Measurements from ENCODE around the gene SZT2. TPM values are rescaled to one million over a fixed set of nuclear protein-coding genes. Genes with fewer than 3 reads are reported as not detected.

SZT2 gene
- total RNA-seq, 1 experiment from 2014 or later = 27.9 TPM

DNA sequence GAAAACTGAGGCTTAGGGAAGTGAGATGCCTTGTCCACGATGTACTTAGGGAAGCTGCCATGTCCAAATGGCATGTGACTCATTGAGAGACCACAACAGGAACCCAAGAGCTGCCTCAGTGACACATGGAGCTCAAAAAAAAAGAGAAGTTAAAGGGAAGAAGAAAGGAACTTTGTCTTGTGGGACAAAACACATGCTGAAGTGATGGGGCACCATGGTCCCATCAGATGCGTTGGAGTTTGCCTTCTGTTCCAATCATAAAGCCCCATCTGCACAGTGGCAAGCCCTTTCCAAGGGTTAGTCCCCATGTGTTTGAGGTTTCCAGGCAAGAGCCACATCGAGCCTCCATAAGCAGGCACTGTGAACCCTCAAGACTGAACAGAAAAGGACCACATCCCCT, 8.1 kb upstream of the SZT2 start:
- TF ChIP-seq EZH2 (IDR thresholded peaks at IDR 0.05; ENCODE audit: borderline replicate concordance, low read depth, low read length, poor library complexity, severe bottlenecking) (no peak), CTCF (conservative IDR thresholded peaks at IDR 0.05; ENCODE audit: low read depth, low read length) (no peak)
- no peak overlapping the region for H3K4me3 ChIP-seq (ENCODE audit: low read depth, low read length, poor library complexity, severe bottlenecking)
- intact Hi-C loops (cut with micrococcal nuclease; ENCODE audit: unreplicated experiment) = no loop called here
- peaks cover 11% of the 10 kb centered on the region for H3K4me1 ChIP-seq (ENCODE audit: insufficient read depth, low read length, poor library complexity, severe bottlenecking)
- H3K36me3 ChIP-seq (ENCODE audit: insufficient read depth, low read length, poor library complexity, severe bottlenecking) = peaks cover 37% of the 10 kb centered on the region
- POLR2A ChIA-PET (ENCODE audit: low non-redundant PET) = no interaction called here
- BruUV-seq (replicated peaks) = no TSS peak
- CTCF ChIA-PET = no interaction called here
- no peaks in the 10 kb centered on the region for H3K9me3 ChIP-seq (ENCODE audit: low read depth, low read length, poor library complexity, severe bottlenecking)
- DNase-seq (ENCODE audit: low spot score) = no peak
- H3K27me3 ChIP-seq (replicated peaks; ENCODE audit: insufficient read depth, low read depth, low read length, poor library complexity) = no peaks in the 10 kb centered on the region
- no peak overlapping the region for H3K27ac ChIP-seq (ENCODE audit: low read depth, low read length, poor library complexity, severe bottlenecking)

DNA sequence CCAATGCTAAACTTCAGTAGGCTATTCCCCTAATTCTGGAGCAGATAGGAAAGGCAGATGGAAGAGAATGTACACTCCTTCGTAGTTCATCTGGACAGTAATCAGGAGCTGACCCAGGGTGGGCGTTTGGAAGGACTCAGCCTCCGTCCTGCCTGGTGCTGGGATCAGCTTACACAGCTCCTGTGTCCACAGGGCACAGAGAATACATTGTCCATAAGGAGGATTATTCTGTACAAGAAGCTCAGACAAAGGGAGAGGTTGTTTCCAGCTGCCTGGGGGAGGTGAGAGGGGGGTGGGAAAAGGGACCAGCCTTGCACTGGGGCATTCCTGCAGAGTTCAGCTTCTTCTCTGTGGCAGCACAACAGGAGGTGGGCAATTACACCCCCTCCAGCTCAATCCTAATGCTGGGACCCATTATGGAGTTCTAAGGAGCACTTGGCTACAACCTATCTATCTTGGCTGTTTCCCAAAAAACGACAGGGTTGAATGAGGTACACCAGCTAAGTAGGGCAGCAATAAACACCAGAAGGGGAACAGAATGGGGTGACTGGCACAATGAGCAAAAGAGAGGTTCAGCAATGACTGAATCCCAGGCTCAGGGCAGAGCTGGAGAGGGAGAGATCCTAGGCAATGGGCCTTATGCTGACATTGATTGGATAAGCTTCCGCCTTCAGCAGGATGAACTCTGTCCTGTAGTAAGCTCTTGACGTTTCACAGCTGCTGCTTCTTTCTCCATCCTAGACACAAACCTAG, 7.5 kb upstream of the SZT2 start:
- BruUV-seq (replicated peaks) = no TSS peak
- H3K4me1 ChIP-seq (ENCODE audit: insufficient read depth, low read length, poor library complexity, severe bottlenecking) = peaks cover 11% of the 10 kb centered on the region
- TF ChIP-seq CTCF (conservative IDR thresholded peaks at IDR 0.05; ENCODE audit: low read depth, low read length) = no peak
- no peak for TF ChIP-seq EZH2 (IDR thresholded peaks at IDR 0.05; ENCODE audit: borderline replicate concordance, low read depth, low read length, poor library complexity, severe bottlenecking)
- no peaks in the 10 kb centered on the region for H3K27me3 ChIP-seq (replicated peaks; ENCODE audit: insufficient read depth, low read depth, low read length, poor library complexity)
- peak overlapping the region; percentile 26 for H3K27ac ChIP-seq (ENCODE audit: low read depth, low read length, poor library complexity, severe bottlenecking)
- POLR2A ChIA-PET (ENCODE audit: low non-redundant PET) = no interaction called here
- no peak overlapping the region for H3K4me3 ChIP-seq (ENCODE audit: low read depth, low read length, poor library complexity, severe bottlenecking)
- H3K9me3 ChIP-seq (ENCODE audit: low read depth, low read length, poor library complexity, severe bottlenecking) = no peaks in the 10 kb centered on the region
- peak; percentile 68 for DNase-seq (ENCODE audit: low spot score)
- CTCF ChIA-PET = interaction anchor here (0.5 to 1.0 kb wide), 2 partner anchors 12 to 155 kb away, joined by 5 to 7 read pairs; no protein-coding TSS in a partner anchor
- H3K36me3 ChIP-seq (ENCODE audit: insufficient read depth, low read length, poor library complexity, severe bottlenecking) = peaks cover 43% of the 10 kb centered on the region
- intact Hi-C loops (cut with micrococcal nuclease; ENCODE audit: unreplicated experiment) = no loop called here

DNA sequence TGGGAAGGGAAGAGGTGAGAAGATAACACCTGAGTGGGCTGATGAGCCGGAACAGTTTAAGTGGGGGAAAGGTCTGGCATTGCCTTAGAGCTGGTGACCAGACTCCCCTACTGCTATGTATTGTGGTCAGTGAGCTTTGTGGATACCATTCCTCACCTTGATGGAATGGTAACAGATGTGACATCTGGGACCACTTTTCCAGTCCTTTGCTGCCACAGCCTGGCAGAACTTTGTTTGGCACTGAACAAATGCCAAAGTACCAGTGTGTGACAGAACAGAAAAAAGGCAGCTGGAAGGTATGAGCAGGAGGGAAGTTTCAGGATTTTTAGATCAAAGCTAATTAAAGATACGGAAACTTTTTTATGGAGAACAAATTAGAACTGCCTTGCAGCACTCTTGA, 6.2 kb upstream of the SZT2 start:
- H3K27me3 ChIP-seq (replicated peaks; ENCODE audit: insufficient read depth, low read depth, low read length, poor library complexity) = no peaks in the 10 kb centered on the region
- intact Hi-C loops (cut with micrococcal nuclease; ENCODE audit: unreplicated experiment) = no loop called here
- no peak overlapping the region for H3K4me3 ChIP-seq (ENCODE audit: low read depth, low read length, poor library complexity, severe bottlenecking)
- H3K9me3 ChIP-seq (ENCODE audit: low read depth, low read length, poor library complexity, severe bottlenecking) = no peaks in the 10 kb centered on the region
- DNase-seq (ENCODE audit: low spot score) = no peak
- TF ChIP-seq EZH2 (IDR thresholded peaks at IDR 0.05; ENCODE audit: borderline replicate concordance, low read depth, low read length, poor library complexity, severe bottlenecking) = no peak
- TF ChIP-seq CTCF (conservative IDR thresholded peaks at IDR 0.05; ENCODE audit: low read depth, low read length) = 0 out of 2 replicates have a peak, but pooled peaks have one; percentile 24
- CTCF ChIA-PET = no interaction called here
- peaks cover 49% of the 10 kb centered on the region for H3K36me3 ChIP-seq (ENCODE audit: insufficient read depth, low read length, poor library complexity, severe bottlenecking)
- H3K4me1 ChIP-seq (ENCODE audit: insufficient read depth, low read length, poor library complexity, severe bottlenecking) = peaks cover 11% of the 10 kb centered on the region
- POLR2A ChIA-PET (ENCODE audit: low non-redundant PET) = no interaction called here
- H3K27ac ChIP-seq (ENCODE audit: low read depth, low read length, poor library complexity, severe bottlenecking) = no peak overlapping the region
- no TSS peak for BruUV-seq (replicated peaks)
